ENCODE data around the gene SLC23A1. TPM values are rescaled to one million over a fixed set of nuclear protein-coding genes. Genes with fewer than 3 reads are reported as not detected.
A peak's percentile ranks its signal among the peaks of the same experiment; 100 is the strongest.

The SLC23A1 gene
- total and polyA plus RNA-seq, 2 donors (not counting 1 experiment from before 2014, with no cell fraction given): 5.8 to 9.6 TPM

GRCh38 chr5:139341689-139342422 is 41.2 kb downstream of the SLC23A1 start, which contains the start of gene PAIP2:
Gene PAIP2 (plus strand): TSS chr5:139341854. CDS start chr5:139363785, 21,931 bp downstream.
- peak within 1 kb of the TSS; percentile 61 for H2AFZ ChIP-seq (ENCODE audit: insufficient read depth, low read depth, low read length, poor library complexity, severe bottlenecking)
- H3K4me1 ChIP-seq (ENCODE audit: control insufficient read depth in 2 of 2, insufficient read depth in 2 of 2, low read length in 2 of 2): peaks cover 29 to 31% of the 10 kb centered on the region in 2 donors
- H3K79me2 ChIP-seq (ENCODE audit: control insufficient read depth, insufficient read depth, low read length): peaks cover 58% of the 10 kb centered on the region
- ATAC-seq (ENCODE audit: low read depth) (peak; percentile 89), DNase-seq (peak; percentile 98)
- Mint-ChIP-seq H3K9me3 (ENCODE audit: insufficient read depth) (no peaks in the 10 kb centered on the region), H3K4me3 (peak within 1 kb of the TSS; percentile 100), H3K27ac (peak within 1 kb of the TSS; percentile 100), H3K27me3 (no peaks in the 10 kb centered on the region), H3K4me1 (peaks cover 48% of the 10 kb centered on the region)
- TF ChIP-seq EZH2 (IDR thresholded peaks at IDR 0.05; ENCODE audit: borderline replicate concordance, insufficient read depth, low read depth, low read length, poor library complexity, severe bottlenecking) (no peak), CTCF (IDR thresholded peaks at IDR 0.05) (peak; percentile 72)
- H3K27ac ChIP-seq (ENCODE audit: low read length in 2 of 2): peak within 1 kb of the TSS; percentile 91 to 96
- WGBS (ENCODE audit: insufficient coverage): under 1% methylated on average over 58 of the region's 66 CpGs
- peak within 1 kb of the TSS; percentile 79 for H3K4me2 ChIP-seq (replicated peaks; ENCODE audit: low read depth, low read length, poor library complexity, severe bottlenecking)
- no peaks in the 10 kb centered on the region for H3K9me3 ChIP-seq (ENCODE audit: control extremely low read depth in 1 of 3, control insufficient read depth in 2 of 3, insufficient read depth in 1 of 3, low read length in 2 of 3)
- intact Hi-C loops (cut with micrococcal nuclease): loop anchor here (1.0 to 10.0 kb wide), 6 partner anchors 49 to 173 kb away; partner anchors contain the start of genes MATR3, SIL1 and SPATA24
- H3K9ac ChIP-seq (ENCODE audit: low read length): peak within 1 kb of the TSS; percentile 94
- H4K20me1 ChIP-seq (ENCODE audit: control insufficient read depth, insufficient read depth, low read length, poor library complexity, severe bottlenecking): peaks cover 50% of the 10 kb centered on the region
- CTCF ChIA-PET: interaction anchor here (0.5 to 2.7 kb wide), 19 partner anchors 9 to 1192 kb away, joined by 3 to 39 read pairs (median 6); partner anchors contain the start of genes DNAJC18, MATR3, MZB1 and PROB1
- no peaks in the 10 kb centered on the region for H3K27me3 ChIP-seq (replicated peaks in 1 of 4; ENCODE audit: control extremely low read depth in 1 of 4, control insufficient read depth in 3 of 4, insufficient read depth in 4 of 4, low read length in 3 of 4)
- H3K36me3 ChIP-seq (replicated peaks in 1 of 2; ENCODE audit: control extremely low read depth in 1 of 2, control insufficient read depth in 1 of 2, extremely low read depth in 1 of 2, insufficient read depth in 2 of 2, low read length in 1 of 2): peaks cover 2 to 6% of the 10 kb centered on the region in 2 experiments
- POLR2A ChIA-PET: interaction anchor here (0.5 to 3.0 kb wide), 14 partner anchors 10 to 799 kb away, joined by 3 to 70 read pairs (median 4); partner anchors contain the start of genes DNAJC18, ETF1, MATR3 and MZB1
- peak within 1 kb of the TSS; percentile 63 to 99 (median 98) for H3K4me3 ChIP-seq (ENCODE audit: control extremely low read depth in 1 of 5, extremely low read depth in 1 of 5, insufficient read depth in 1 of 5, low read depth in 2 of 5, low read length in 4 of 5)
